HepG2 (cell line): ENCODE measurements around the gene VPS25. TPM values are rescaled to one million over a fixed set of nuclear protein-coding genes. Genes with fewer than 3 reads are reported as not detected.

Experiments
- CHCHD3 ChIP-seq: sonication (generic); formaldehyde crosslinking; IDR thresholded peaks from 2 replicates; pipeline ENCODE4 v1.8.0; 2022; ENCODE audit warnings: mild to moderate bottlenecking, missing genetic modification reagents, moderate library complexity
- CHD2 ChIP-seq: IDR thresholded peaks from 2 replicates; pipeline ENCODE4 v1.6.1; 2011; ENCODE audit warnings: low read depth, low read length, improper control_type of control experiment
- CREB1 ChIP-seq, 2 experiments: fragments of 450-650 bp in 1 of 2; IDR thresholded peaks; 2 replicates each; pipeline ENCODE4 v1.6.1; 2016 to 2017; ENCODE audit warnings: control low read depth in 1 of 2, mild to moderate bottlenecking in 1 of 2, missing compliant biosample characterization in 1 of 2, missing genetic modification characterization in 1 of 2
- CREM ChIP-seq, 2 experiments: sonication (generic) in 1 of 2; formaldehyde crosslinking in 1 of 2; IDR thresholded peaks; 2 replicates each; pipeline versions ENCODE4 v1.4.0 to v1.6.1; 2016 to 2020; ENCODE audit warnings: antibody characterized with exemption in 1 of 2, mild to moderate bottlenecking in 1 of 2, missing genetic modification reagents in 1 of 2
- HMG20B ChIP-seq: conservative IDR thresholded peaks from 2 replicates; pipeline ENCODE4 v1.6.1; 2016; ENCODE audit warnings: missing genetic modification reagents, missing compliant biosample characterization
- HOXD1 ChIP-seq: sonication (generic); formaldehyde crosslinking; IDR thresholded peaks from 2 replicates; pipeline ENCODE4 v1.5.0; 2020; ENCODE audit warnings: missing genetic modification reagents
- LCORL ChIP-seq, 2 experiments: fragments of 450-650 bp in 1 of 2; sonication (generic) in 1 of 2; formaldehyde crosslinking in 1 of 2; IDR thresholded peaks; 2 replicates each; pipeline versions ENCODE4 v1.5.0 to v1.6.1; 2017 to 2020; ENCODE audit warnings: antibody characterized with exemption in 1 of 2, missing genetic modification reagents in 1 of 2
- MED1 ChIP-seq: sonication (generic); formaldehyde crosslinking; IDR thresholded peaks from 2 replicates; pipeline ENCODE4 v1.4.0; 2020; ENCODE audit warnings: missing genetic modification reagents
- MTF2 ChIP-seq: sonication (generic); formaldehyde crosslinking; IDR thresholded peaks from 2 replicates; pipeline ENCODE4 v1.5.0; 2020; ENCODE audit warnings: missing genetic modification reagents, borderline replicate concordance
- NR2C2 ChIP-seq: sonication (generic); formaldehyde crosslinking; IDR thresholded peaks from 2 replicates; pipeline ENCODE4 v1.4.0; 2020; ENCODE audit warnings: missing genetic modification reagents, mild to moderate bottlenecking, moderate library complexity, borderline replicate concordance
- RFXANK ChIP-seq: IDR thresholded peaks from 2 replicates; pipeline ENCODE4 v1.6.1; 2016
- TARDBP ChIP-seq: sonication (generic); formaldehyde crosslinking; IDR thresholded peaks from 2 replicates; pipeline ENCODE4 v1.8.0; 2022; ENCODE audit warnings: mild to moderate bottlenecking, missing genetic modification reagents
- ZBTB14 ChIP-seq: sonication (generic); formaldehyde crosslinking; IDR thresholded peaks from 2 replicates; pipeline ENCODE4 v1.4.0; 2020; ENCODE audit warnings: missing genetic modification reagents
- ZBTB4 ChIP-seq: sonication (generic); formaldehyde crosslinking; IDR thresholded peaks from 2 replicates; pipeline ENCODE4 v1.4.0; 2020; ENCODE audit warnings: missing genetic modification reagents, mild to moderate bottlenecking, borderline replicate concordance
- ZFY ChIP-seq: sonication (generic); formaldehyde crosslinking; IDR thresholded peaks from 2 replicates; pipeline ENCODE4 v1.4.0; 2020; ENCODE audit warnings: missing genetic modification reagents
- ZMAT3 ChIP-seq: sonication (generic); formaldehyde crosslinking; conservative IDR thresholded peaks from 2 replicates; pipeline ENCODE4 v1.7.0; 2021; ENCODE audit warnings: missing genetic modification reagents
- ZNF451 ChIP-seq: sonication (generic); formaldehyde crosslinking; IDR thresholded peaks from 2 replicates; pipeline ENCODE4 v1.5.0; 2020; ENCODE audit warnings: mild to moderate bottlenecking, missing genetic modification reagents
- ZNF574 ChIP-seq: sonication (generic); formaldehyde crosslinking; IDR thresholded peaks from 2 replicates; pipeline ENCODE4 v1.4.0; 2020; ENCODE audit warnings: missing genetic modification reagents
- ZNF784 ChIP-seq: sonication (generic); formaldehyde crosslinking; IDR thresholded peaks from 2 replicates; pipeline ENCODE4 v1.5.1; 2020; ENCODE audit warnings: missing genetic modification reagents, mild to moderate bottlenecking, borderline replicate concordance
- ZNF83 ChIP-seq: sonication (generic); formaldehyde crosslinking; IDR thresholded peaks from 2 replicates; pipeline ENCODE4 v1.4.0; 2020; ENCODE audit warnings: missing genetic modification reagents, mild to moderate bottlenecking, borderline replicate concordance
- polyA plus RNA-seq, 8 experiments: library from polyadenylated mRNA; depleted of rRNA in 3 of 8; stranded (reverse) in 7 of 8; unstranded in 1 of 8; fragments of >200 nt; fragmentation: Illumina TruSeq in 4 of 8; extraction: Trizol in 4 of 8; gene quantifications; 2 replicates each; pipeline versions ENCODE4 v1.2.1 to v1.2.3, GENCODE V29; 2011 to 2016; ENCODE audit warnings: low read depth in 4 of 8, missing spikeins in 1 of 8, mixed read lengths in 1 of 8; ENCODE audit not compliant: insufficient read depth in 1 of 8
- total RNA-seq, 5 experiments: library from RNA; depleted of rRNA; stranded (reverse); fragments of >200 nt; fragmentation: Illumina TruSeq; extraction: Trizol; gene quantifications; 2 replicates each; pipeline ENCODE4 v1.2.3, GENCODE V29; 2016; ENCODE audit warnings: low read depth in 1 of 5

The VPS25 gene
- total and polyA plus RNA-seq, 2 of the 13 experiments (the other 11 are each of a cell fraction or from before 2014, with no cell fraction given), result 161 to 249 TPM

- peak; percentile 38; the same call in 1 of the 2 replicates for TF ChIP-seq ZBTB14 (CRISPR knock-in tag)
- no peak for TF ChIP-seq LCORL (IDR thresholded peaks at IDR 0.05)
- peak; percentile 96 for TF ChIP-seq LCORL (CRISPR knock-in tag; IDR thresholded peaks at IDR 0.05)
- TF ChIP-seq ZNF83, result peak; percentile 17
- TF ChIP-seq CREM (IDR thresholded peaks at IDR 0.05), result peak; percentile 63
- TF ChIP-seq CREM (CRISPR knock-in tag; IDR thresholded peaks at IDR 0.05), result no peak
- peak; percentile 91 for TF ChIP-seq MED1 (CRISPR knock-in tag)
- peak; percentile 96 for TF ChIP-seq TARDBP
- TF ChIP-seq CHCHD3 (CRISPR knock-in tag), result peak; percentile 85; the same call in 1 of the 2 replicates
- peak; percentile 78 for TF ChIP-seq CHD2
- TF ChIP-seq ZNF574 (CRISPR knock-in tag), result peak; percentile 85
- peak; percentile 40 for TF ChIP-seq ZNF451 (CRISPR knock-in tag)
- TF ChIP-seq RFXANK (CRISPR knock-in tag), result no peak
- TF ChIP-seq MTF2, result no peak; the same call in 1 of the 2 replicates
- TF ChIP-seq NR2C2 (CRISPR knock-in tag), result peak; percentile 69
- peak; percentile 82; the same call in 1 of the 2 replicates for TF ChIP-seq ZMAT3 (CRISPR knock-in tag)
- peak; percentile 44 for TF ChIP-seq ZFY
- TF ChIP-seq ZNF784, result no peak
- TF ChIP-seq HOXD1, result no peak
- TF ChIP-seq ZBTB4, result no peak
- no peak for TF ChIP-seq CREB1 (IDR thresholded peaks at IDR 0.05)
- no peak for TF ChIP-seq CREB1 (CRISPR knock-in tag; IDR thresholded peaks at IDR 0.05)
- peak; percentile 88 for TF ChIP-seq HMG20B (CRISPR knock-in tag)
Measured at GRCh38 chr17:42779936-42780850, 6.9 kb downstream of the VPS25 start, which contains the start of gene WNK4 (continued).
